Heart left ventricle (tissue), 16 donors: ENCODE measurements around the gene LGALS7. TPM values are rescaled to one million over a fixed set of nuclear protein-coding genes. Genes with fewer than 3 reads are reported as not detected.
"Not testable (repeated sequence)": the region's sequence is repeated elsewhere in the genome, so short reads cannot be mapped to it uniquely, and the experiment has no call there.

ENCODE experiments used
- ATAC-seq, 4 donors: fragments of 200-7000 bp; cut with Tn5 transposase; one replicate each; pipeline ENCODE4 v1.9.1; 2020 to 2022; ENCODE audit warnings: moderate library complexity in 4 of 4, mild to moderate bottlenecking in 3 of 4, moderate number of reproducible peaks in 1 of 4
- DNase-seq, 5 donors: peaks; one replicate each; pipeline ENCODE4 v3.0.0-alpha.2; 2020
- H3K27ac ChIP-seq, 12 donors: fragments of 200-600 bp; sonication (generic) in 4 of 12; one replicate each; pipeline versions ENCODE4 v1.5.0 to v1.8.0; 2016 to 2022; ENCODE audit warnings: mild to moderate bottlenecking in 2 of 12
- H3K27me3 ChIP-seq, 9 donors: fragments of 200-600 bp; sonication (generic) in 2 of 9; one replicate each; pipeline versions ENCODE4 v1.5.1 to v1.8.0; 2016 to 2022; ENCODE audit warnings: mild to moderate bottlenecking in 3 of 9
- H3K36me3 ChIP-seq, 9 donors: fragments of 200-600 bp; sonication (generic) in 2 of 9; one replicate each; pipeline versions ENCODE4 v1.5.0 to v1.8.0; 2018 to 2022; ENCODE audit warnings: mild to moderate bottlenecking in 2 of 9
- H3K4me1 ChIP-seq, 12 donors: fragments of 200-600 bp; sonication (generic) in 4 of 12; one replicate each; pipeline versions ENCODE4 v1.5.0 to v1.8.0; 2016 to 2022; ENCODE audit warnings: mild to moderate bottlenecking in 3 of 12
- H3K4me3 ChIP-seq, 12 donors: fragments of 200-600 bp; sonication (generic) in 4 of 12; one replicate each; pipeline versions ENCODE4 v1.5.0 to v1.8.0; 2017 to 2022; ENCODE audit warnings: mild to moderate bottlenecking in 9 of 12, moderate library complexity in 4 of 12
- H3K9me3 ChIP-seq, 12 donors: fragments of 200-600 bp; sonication (generic) in 4 of 12; one replicate each; pipeline versions ENCODE4 v1.5.0 to v1.8.0; 2016 to 2022; ENCODE audit warnings: mild to moderate bottlenecking in 1 of 12
- POLR2A ChIP-seq, 2 donors: fragments of 450-650 bp; IDR thresholded peaks; one replicate each; pipeline ENCODE4 v1.6.1; 2017; ENCODE audit warnings: antibody characterized with exemption in 2 of 2, mild to moderate bottlenecking in 2 of 2, moderate library complexity in 2 of 2
- WGBS, 4 donors: extraction: QIAGEN DNeasy Blood & Tissue Kit in 2 of 4; methylation state at CpG; one replicate each; pipeline versions ENCODE4 v1.1.5 to v1.1.7; 2013 to 2018; 5-methylcytosine and 5-hydroxymethylcytosine counted together
- intact Hi-C, 10 donors: fragments of 100-400 bp; cut with DNase I; formaldehyde crosslinking; loops; one replicate each; pipeline versions ENCODE4 v1.11.1 to v1.14.2; 2022
- polyA plus RNA-seq, 2 donors: library from polyadenylated mRNA; stranded (reverse); fragments of 200-250 nt; gene quantifications; one replicate each; pipeline ENCODE4 v1.2.3, GENCODE V29; 2013
- total RNA-seq, 9 donors: library from RNA; depleted of rRNA in 2 of 9; stranded (reverse); fragments of >200 nt in 2 of 9; fragmentation: NEBNext Ultra II Directional in 3 of 9; extraction: Animal tissue kit (Norgen Biotek cat#: 25700) in 3 of 9; gene quantifications; one replicate each; pipeline versions ENCODE4 v1.1.0 to v1.2.4, GENCODE V29; 2016 to 2023
- TF ChIP-seq, protein P1 (sequence below), 12 donors: fragments of 200-600 bp; sonication (generic) in 4 of 12; IDR thresholded peaks; one replicate each; pipeline versions ENCODE4 v1.5.0 to v1.8.0; 2018 to 2022; ENCODE audit warnings: antibody characterized with exemption in 12 of 12, mild to moderate bottlenecking in 5 of 12
- donor health status: ischemic (EF 13 %, LVEDD 7.1; RV severe dilation, severe dysfunction).
- donor health status: healthy with polysubstance abuse.
- donor health status: DM: no; HTN: yes; CAD: no.
- donor health status: DM: no; HTN: no; CAD: no.
- donor health status: ischemic (EF 25% LVEDD 6.9; RV normal size, moderate dysfunction).
- donor health status: ischemic (EF 25% LVEDD 5.7; RV mildly dilated, moderate dysfunction).
- donor health status: healthy.
- donor health status: DM: yes; HTN: yes; CAD: no.
- donor health status: ischemic (EF 35%, LVEDD 5.7; RV mildly dilated, moderate dysfunction).
- donor health status: nonischemic (EF 11% LVEDD 7.7; RV severe dilation, severe dysfunction).
- donor health status: DM: yes; HTN: yes; CAD: no.
- donor health status: PGD.
- donor health status: ischemic (EF 29% LVEDD 5.4; RV normal size, mild dysfunction).
- donor health status: nonischemic (EF 23%, LVEDD 6.1; RV moderate dilation, normal function).

LGALS7 gene
- total and polyA plus RNA-seq, 11 donors, result 0.33 TPM; not detected in 10

DNA sequence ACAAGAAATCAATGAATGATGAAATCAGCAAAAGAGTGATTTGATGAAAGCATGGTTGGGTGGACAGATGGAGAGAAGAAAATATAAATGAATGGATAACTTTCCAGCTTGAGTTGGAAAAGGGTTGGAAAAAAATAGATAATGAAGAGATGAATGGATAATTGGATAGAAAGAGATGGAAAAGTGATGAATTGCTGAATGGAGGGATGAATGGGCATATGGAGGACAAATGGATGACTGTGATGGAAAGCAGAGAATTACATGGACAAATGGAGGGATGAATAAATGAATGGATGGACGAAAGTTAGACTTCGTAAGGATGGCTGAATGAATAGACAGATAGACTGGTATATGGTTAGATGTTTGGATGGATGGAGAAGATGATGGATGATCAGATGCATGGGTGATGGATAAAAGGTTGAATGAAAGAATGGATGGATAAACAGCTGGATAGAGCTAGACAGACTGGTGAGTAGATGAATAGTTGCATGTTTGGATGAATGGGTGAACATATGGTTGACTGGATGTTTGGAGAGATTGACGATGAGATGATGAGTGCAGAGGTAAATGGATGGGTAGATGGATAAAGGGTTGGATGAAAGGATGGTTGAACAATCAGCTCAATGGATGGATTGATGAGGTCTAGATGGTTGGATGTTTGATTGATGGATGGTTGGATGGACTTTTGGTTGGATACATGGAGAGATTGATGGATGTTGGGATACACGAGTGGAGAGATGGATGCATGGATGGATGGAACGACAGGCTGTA is 27.4 kb upstream of the LGALS7 start:
- H3K9me3 ChIP-seq, result no peaks in the 10 kb centered on the region
- ATAC-seq, result no peak
- no peak overlapping the region for H3K27ac ChIP-seq
- WGBS, 4 donors, result 90 to 96% (median 92%) methylated on average over 5 of the region's 5 CpGs
- H3K36me3 ChIP-seq, result no peaks in the 10 kb centered on the region
- intact Hi-C loops, result loop anchor here in 2 of 10 donors (10.0 kb wide), 2 partner anchors 46 to 66 kb away; no protein-coding TSS in a partner anchor
- H3K27me3 ChIP-seq, result no peaks in the 10 kb centered on the region
- TF ChIP-seq, protein P1, sequence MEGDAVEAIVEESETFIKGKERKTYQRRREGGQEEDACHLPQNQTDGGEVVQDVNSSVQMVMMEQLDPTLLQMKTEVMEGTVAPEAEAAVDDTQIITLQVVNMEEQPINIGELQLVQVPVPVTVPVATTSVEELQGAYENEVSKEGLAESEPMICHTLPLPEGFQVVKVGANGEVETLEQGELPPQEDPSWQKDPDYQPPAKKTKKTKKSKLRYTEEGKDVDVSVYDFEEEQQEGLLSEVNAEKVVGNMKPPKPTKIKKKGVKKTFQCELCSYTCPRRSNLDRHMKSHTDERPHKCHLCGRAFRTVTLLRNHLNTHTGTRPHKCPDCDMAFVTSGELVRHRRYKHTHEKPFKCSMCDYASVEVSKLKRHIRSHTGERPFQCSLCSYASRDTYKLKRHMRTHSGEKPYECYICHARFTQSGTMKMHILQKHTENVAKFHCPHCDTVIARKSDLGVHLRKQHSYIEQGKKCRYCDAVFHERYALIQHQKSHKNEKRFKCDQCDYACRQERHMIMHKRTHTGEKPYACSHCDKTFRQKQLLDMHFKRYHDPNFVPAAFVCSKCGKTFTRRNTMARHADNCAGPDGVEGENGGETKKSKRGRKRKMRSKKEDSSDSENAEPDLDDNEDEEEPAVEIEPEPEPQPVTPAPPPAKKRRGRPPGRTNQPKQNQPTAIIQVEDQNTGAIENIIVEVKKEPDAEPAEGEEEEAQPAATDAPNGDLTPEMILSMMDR (IDR thresholded peaks at IDR 0.05), result no peak
- no peak for TF ChIP-seq POLR2A (IDR thresholded peaks at IDR 0.05)
- no peak overlapping the region for H3K4me3 ChIP-seq
- peaks cover 0 to 6% (median 0%) of the 10 kb centered on the region in 12 donors for H3K4me1 ChIP-seq
- DNase-seq, result no peak

DNA sequence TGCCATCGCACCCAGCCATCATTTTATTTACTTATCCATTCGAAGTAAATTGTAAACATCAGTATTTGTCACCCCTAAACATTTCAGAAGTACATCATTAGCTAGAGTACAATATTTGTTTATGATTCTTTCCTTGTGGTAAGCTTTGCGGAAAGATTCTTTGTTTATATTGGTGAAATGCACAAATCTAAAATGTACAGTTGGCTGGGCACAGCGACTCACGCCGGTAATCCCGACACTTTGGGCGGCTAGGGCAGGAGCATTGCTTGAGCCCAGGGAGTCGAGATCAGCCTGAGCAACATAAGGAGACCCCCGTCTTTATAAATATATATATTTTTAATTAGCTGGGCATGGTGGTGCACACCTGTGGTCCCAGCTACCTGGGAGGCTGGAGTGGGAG is 25.8 kb upstream of the LGALS7 start:
- no peak overlapping the region for H3K4me3 ChIP-seq
- WGBS, 4 donors, result 91 to 95% (median 93%) methylated on average over 10 of the region's 10 CpGs
- H3K27me3 ChIP-seq, result no peaks in the 10 kb centered on the region
- H3K36me3 ChIP-seq, result no peaks in the 10 kb centered on the region
- H3K27ac ChIP-seq, result no peak overlapping the region
- intact Hi-C loops, result no loop called here
- ATAC-seq (no peak), DNase-seq (no peak)
- no peak for TF ChIP-seq POLR2A (IDR thresholded peaks at IDR 0.05)
- TF ChIP-seq, protein P1 (IDR thresholded peaks at IDR 0.05), result no peak
- no peaks in the 10 kb centered on the region for H3K4me1 ChIP-seq
- no peaks in the 10 kb centered on the region for H3K9me3 ChIP-seq

DNA sequence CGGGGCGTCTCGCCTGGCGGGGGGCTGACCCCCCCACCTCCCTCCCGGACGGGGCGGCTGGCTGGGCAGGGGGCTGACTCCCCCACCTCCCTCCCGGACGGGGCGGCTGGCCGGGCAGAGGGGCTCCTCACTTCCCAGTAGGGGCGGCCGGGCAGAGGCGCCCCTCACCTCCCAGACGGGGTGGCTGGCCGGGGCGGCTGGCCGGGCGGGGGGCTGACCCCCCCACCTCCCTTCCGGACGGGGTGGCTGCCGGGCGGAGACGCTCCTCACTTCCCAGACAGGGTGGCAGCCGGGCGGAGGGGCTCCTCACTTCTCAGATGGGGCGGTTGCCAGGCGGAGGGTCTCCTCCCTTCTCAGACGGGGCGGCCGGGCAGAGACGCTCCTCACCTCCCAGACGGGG is 24.5 kb upstream of the LGALS7 start:
- H3K4me3 ChIP-seq, DNase-seq, intact Hi-C loops, H3K27ac ChIP-seq, ATAC-seq, H3K27me3 ChIP-seq, H3K4me1 ChIP-seq, H3K9me3 ChIP-seq, H3K36me3 ChIP-seq: not testable (repeated sequence)
- WGBS, 4 donors, result 92 to 93% methylated on average over 27 to 32 of the region's 33 CpGs; no CpG with 5 or more reads in 2 of the 4 donors

DNA sequence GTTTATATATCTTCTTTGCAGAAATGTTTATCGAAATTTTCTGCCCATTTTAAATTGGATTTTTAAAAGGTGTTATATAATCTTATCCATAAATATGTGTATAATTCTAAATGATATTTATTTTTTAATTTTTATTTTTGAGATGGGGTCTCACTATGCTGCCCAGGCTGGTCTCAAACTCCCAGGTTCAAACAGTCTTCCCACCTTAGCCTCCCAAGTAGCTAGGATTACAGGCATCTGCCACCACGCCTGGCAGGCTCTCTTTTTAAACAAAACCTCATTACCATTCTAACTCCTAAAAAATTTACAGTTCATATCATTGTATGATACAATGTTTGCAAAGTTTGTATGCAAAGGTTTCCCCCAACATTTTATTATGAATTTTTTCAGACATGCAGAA is 22.8 kb upstream of the LGALS7 start:
- no peak for TF ChIP-seq POLR2A (IDR thresholded peaks at IDR 0.05)
- TF ChIP-seq, protein P1 (IDR thresholded peaks at IDR 0.05), result no peak
- H3K27me3 ChIP-seq, result no peaks in the 10 kb centered on the region
- no peak overlapping the region for H3K4me3 ChIP-seq
- H3K4me1 ChIP-seq, result peaks cover 0 to 5% (median 0%) of the 10 kb centered on the region in 12 donors
- WGBS, 4 donors, result 64 to 95% (median 85%) methylated on average over 2 of the region's 2 CpGs
- H3K9me3 ChIP-seq, result no peaks in the 10 kb centered on the region
- intact Hi-C loops, result no loop called here
- no peak overlapping the region for H3K27ac ChIP-seq
- ATAC-seq (no peak), DNase-seq (no peak)
- no peaks in the 10 kb centered on the region for H3K36me3 ChIP-seq
